Measurements from ENCODE around the gene TNRC6A. TPM values are rescaled to one million over a fixed set of nuclear protein-coding genes. Genes with fewer than 3 reads are reported as not detected.

The TNRC6A gene
- total and polyA plus RNA-seq, 2 of the 13 experiments (the other 11 are each of a cell fraction or from before 2014, with no cell fraction given), result 30.9 to 43.6 TPM

- peaks cover 24% of the 10 kb centered on the region for H3K4me1 ChIP-seq (ENCODE audit: insufficient read depth, low read length)
- H3K4me2 ChIP-seq (ENCODE audit: low read depth, low read length), result no peak overlapping the region
- no peak overlapping the region for H3K27ac ChIP-seq (ENCODE audit: extremely low read length, insufficient read depth, low read length)
- peak; percentile 26; the same call in 1 of the 3 replicates for ATAC-seq
- no peaks in the 10 kb centered on the region for H4K20me1 ChIP-seq (ENCODE audit: insufficient read depth, low read length)
- ChIA-PET POLR2A (no interaction called here), CTCF (ENCODE audit: low intra/inter-chr PET ratio, low total read pairs) (no interaction called here)
- FAIRE-seq, result no peak
- no peaks in the 10 kb centered on the region for H3K79me2 ChIP-seq (ENCODE audit: insufficient read depth, low read length)
- DNase-seq (ENCODE audit: low spot score), result no peak
- no peaks in the 10 kb centered on the region for H3K36me3 ChIP-seq (replicated peaks in 1 of 2; ENCODE audit: control insufficient read depth in 1 of 2, insufficient read depth in 2 of 2, low read length in 2 of 2)
- WGBS (ENCODE audit: low lambda C conversion rate), result 26% methylated on average over 5 of the region's 5 CpGs
- intact Hi-C loops (cut with micrococcal nuclease; ENCODE audit: unreplicated experiment), result no loop called here
- in situ Hi-C loops (cut with HindIII; ENCODE audit: extremely low pct_ligation_motif_present, low pct_unique_long_range_greater_than_20kb), result no loop called here
- H3K9me3 ChIP-seq (ENCODE audit: low read length), result no peaks in the 10 kb centered on the region
- no TSS peak for BruUV-seq (replicated peaks)
- H2AFZ ChIP-seq (ENCODE audit: low read length), result no peak overlapping the region
- H3K27me3 ChIP-seq (ENCODE audit: control insufficient read depth in 1 of 2, insufficient read depth in 2 of 2, low read length in 2 of 2), result 0 out of 5 replicates have a peak, but pooled peaks cover 0 to 6% of the 10 kb centered on the region in 2 experiments
- no peak for TF ChIP-seq TRIM24 (CRISPR knock-in tag; IDR thresholded peaks at IDR 0.05)
- no peak for TF ChIP-seq ZNF253 (CRISPR knock-in tag; IDR thresholded peaks at IDR 0.05; ENCODE audit: borderline replicate concordance)
- no peak for TF ChIP-seq NRL (CRISPR knock-in tag; IDR thresholded peaks at IDR 0.05; ENCODE audit: borderline replicate concordance)
- TF ChIP-seq ZNF276 (CRISPR knock-in tag; IDR thresholded peaks at IDR 0.05; ENCODE audit: low read depth), result no peak
- TF ChIP-seq ZNF432 (CRISPR knock-in tag; IDR thresholded peaks at IDR 0.05; ENCODE audit: borderline replicate concordance), result no peak
- TF ChIP-seq STAG1 (CRISPR knock-in tag; IDR thresholded peaks at IDR 0.05), result no peak
- TF ChIP-seq, protein P1, sequence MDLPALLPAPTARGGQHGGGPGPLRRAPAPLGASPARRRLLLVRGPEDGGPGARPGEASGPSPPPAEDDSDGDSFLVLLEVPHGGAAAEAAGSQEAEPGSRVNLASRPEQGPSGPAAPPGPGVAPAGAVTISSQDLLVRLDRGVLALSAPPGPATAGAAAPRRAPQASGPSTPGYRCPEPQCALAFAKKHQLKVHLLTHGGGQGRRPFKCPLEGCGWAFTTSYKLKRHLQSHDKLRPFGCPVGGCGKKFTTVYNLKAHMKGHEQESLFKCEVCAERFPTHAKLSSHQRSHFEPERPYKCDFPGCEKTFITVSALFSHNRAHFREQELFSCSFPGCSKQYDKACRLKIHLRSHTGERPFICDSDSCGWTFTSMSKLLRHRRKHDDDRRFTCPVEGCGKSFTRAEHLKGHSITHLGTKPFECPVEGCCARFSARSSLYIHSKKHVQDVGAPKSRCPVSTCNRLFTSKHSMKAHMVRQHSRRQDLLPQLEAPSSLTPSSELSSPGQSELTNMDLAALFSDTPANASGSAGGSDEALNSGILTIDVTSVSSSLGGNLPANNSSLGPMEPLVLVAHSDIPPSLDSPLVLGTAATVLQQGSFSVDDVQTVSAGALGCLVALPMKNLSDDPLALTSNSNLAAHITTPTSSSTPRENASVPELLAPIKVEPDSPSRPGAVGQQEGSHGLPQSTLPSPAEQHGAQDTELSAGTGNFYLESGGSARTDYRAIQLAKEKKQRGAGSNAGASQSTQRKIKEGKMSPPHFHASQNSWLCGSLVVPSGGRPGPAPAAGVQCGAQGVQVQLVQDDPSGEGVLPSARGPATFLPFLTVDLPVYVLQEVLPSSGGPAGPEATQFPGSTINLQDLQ (CRISPR knock-in tag; IDR thresholded peaks at IDR 0.05), result no peak
- H3K9ac ChIP-seq (ENCODE audit: insufficient read depth, low read depth, low read length), result no peak overlapping the region
- H3K4me3 ChIP-seq (replicated peaks in 1 of 3; ENCODE audit: insufficient read depth in 1 of 3, low read depth in 2 of 3, low read length in 3 of 3), result no peak overlapping the region
Observed at GRCh38 chr16:24698308-24698707, 31.1 kb upstream of the TNRC6A start.
